Pancreas (tissue), 10 donors: ENCODE results near the gene UCP3. TPM values are rescaled to one million over a fixed set of nuclear protein-coding genes. Genes with fewer than 3 reads are reported as not detected.

Source experiments
- ATAC-seq, 4 donors: fragments of 200-7000 bp; cut with Tn5 transposase; one replicate each; pipeline versions ENCODE4 v1.8.0 to v1.9.1; 2020; ENCODE audit warnings: mild to moderate bottlenecking in 4 of 4, moderate library complexity in 4 of 4
- DNase-seq, 6 donors: peaks; one replicate each; pipeline ENCODE4 v3.0.0-alpha.2; 2020
- FAIRE-seq: peaks from 2 replicates; lab custom pipeline; 2012; peaks lifted over from hg19 to GRCh38; lab: Jason Lieb, UNC
- H3K27ac ChIP-seq, 4 donors: fragments of 200-600 bp; sonication (generic); 1 replicate in 3 of 4; 2 replicates in 1 of 4; pipeline versions ENCODE4 v1.5.0 to v1.8.0; 2020
- H3K27me3 ChIP-seq, 4 donors: fragments of 200-600 bp; one replicate each; pipeline ENCODE4 v1.8.0; 2021
- H3K36me3 ChIP-seq, 3 donors: fragments of 200-600 bp; sonication (generic) in 1 of 3; one replicate each; pipeline versions ENCODE4 v1.5.0 to v1.8.0; 2020 to 2021
- H3K4me1 ChIP-seq, 3 donors: fragments of 200-600 bp; one replicate each; pipeline ENCODE4 v1.8.0; 2021
- H3K4me3 ChIP-seq, 4 donors: fragments of 200-600 bp; sonication (generic) in 2 of 4; one replicate each; pipeline versions ENCODE4 v1.5.0 to v1.8.0; 2020 to 2021
- H3K9me3 ChIP-seq, 4 donors: fragments of 200-600 bp; one replicate each; pipeline ENCODE4 v1.8.0; 2021
- WGBS, 2 donors: extraction: QIAGEN DNeasy Blood & Tissue Kit; methylation state at CpG; one replicate each; pipeline ENCODE4 v1.1.7; 2013; 5-methylcytosine and 5-hydroxymethylcytosine counted together
- intact Hi-C, 3 donors: fragments of 100-400 bp; cut with DNase I; formaldehyde crosslinking; loops; one replicate each; pipeline versions ENCODE4 v1.11.1 to v1.14.2; 2022
- polyA plus RNA-seq, 2 donors: library from polyadenylated mRNA; stranded (reverse); fragments of 200-250 nt; gene quantifications; one replicate each; pipeline ENCODE4 v1.2.3, GENCODE V29; 2013
- total RNA-seq, 6 donors: library from RNA; stranded (reverse); fragmentation: NEBNext Ultra II Directional in 4 of 6; extraction: Animal tissue kit (Norgen Biotek cat#: 25700) in 4 of 6; gene quantifications; one replicate each; pipeline versions ENCODE4 v1.2.1 to v1.2.4, GENCODE V29; 2021 to 2023
- TF ChIP-seq, protein P1 (sequence below), 4 donors: fragments of 200-600 bp; sonication (generic) in 3 of 4; IDR thresholded peaks; one replicate each; pipeline versions ENCODE4 v1.5.0 to v1.8.0; 2021; ENCODE audit warnings: antibody characterized with exemption in 4 of 4
- donor health status: healthy with polysubstance abuse.
- donor health status: DM: no; HTN: no; CAD: no; lungs with moderate emphysema.
- donor health status: DM: no; HTN: no; CAD: no.
- donor health status: control.
- donor health status: control.
- donor health status: Bipolar disorder and iron deficiency.
- donor health status: DM: yes; HTN: yes; CAD: no.
- donor health status: DM: no; HTN: no; CAD: no.
- donor health status: DM: no; HTN: no; CAD: no.
- donor health status: DM: yes; HTN: yes; CAD: no.

UCP3 gene
- total and polyA plus RNA-seq, 8 donors: 0.32 to 2.0 (median 0.87) TPM

DNA sequence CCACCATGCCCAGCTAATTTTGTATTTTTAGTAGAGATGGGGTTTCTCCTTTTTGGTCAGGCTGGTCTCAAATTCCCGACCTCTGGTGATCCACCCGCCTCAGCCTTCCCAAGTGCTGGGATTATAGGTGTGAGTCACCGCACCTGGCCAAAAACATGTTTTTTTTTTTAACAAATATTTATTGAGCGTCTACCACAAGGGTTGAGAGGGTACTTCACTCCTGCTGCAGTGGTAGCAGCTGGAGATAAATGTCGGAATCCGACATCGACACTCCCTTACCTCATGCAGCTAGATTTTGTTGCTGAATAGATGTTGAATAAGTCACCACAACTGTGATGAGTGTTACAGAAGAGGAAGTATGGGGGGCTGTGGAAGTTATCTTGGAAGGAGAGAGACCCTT lies 57.1 kb downstream of the UCP3 start:
- H3K36me3 ChIP-seq: no peaks in the 10 kb centered on the region
- DNase-seq: no peak
- no peaks in the 10 kb centered on the region for H3K9me3 ChIP-seq
- no peak for FAIRE-seq
- no peak overlapping the region for H3K4me3 ChIP-seq
- TF ChIP-seq, protein P1, sequence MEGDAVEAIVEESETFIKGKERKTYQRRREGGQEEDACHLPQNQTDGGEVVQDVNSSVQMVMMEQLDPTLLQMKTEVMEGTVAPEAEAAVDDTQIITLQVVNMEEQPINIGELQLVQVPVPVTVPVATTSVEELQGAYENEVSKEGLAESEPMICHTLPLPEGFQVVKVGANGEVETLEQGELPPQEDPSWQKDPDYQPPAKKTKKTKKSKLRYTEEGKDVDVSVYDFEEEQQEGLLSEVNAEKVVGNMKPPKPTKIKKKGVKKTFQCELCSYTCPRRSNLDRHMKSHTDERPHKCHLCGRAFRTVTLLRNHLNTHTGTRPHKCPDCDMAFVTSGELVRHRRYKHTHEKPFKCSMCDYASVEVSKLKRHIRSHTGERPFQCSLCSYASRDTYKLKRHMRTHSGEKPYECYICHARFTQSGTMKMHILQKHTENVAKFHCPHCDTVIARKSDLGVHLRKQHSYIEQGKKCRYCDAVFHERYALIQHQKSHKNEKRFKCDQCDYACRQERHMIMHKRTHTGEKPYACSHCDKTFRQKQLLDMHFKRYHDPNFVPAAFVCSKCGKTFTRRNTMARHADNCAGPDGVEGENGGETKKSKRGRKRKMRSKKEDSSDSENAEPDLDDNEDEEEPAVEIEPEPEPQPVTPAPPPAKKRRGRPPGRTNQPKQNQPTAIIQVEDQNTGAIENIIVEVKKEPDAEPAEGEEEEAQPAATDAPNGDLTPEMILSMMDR (IDR thresholded peaks at IDR 0.05): no peak
- H3K27ac ChIP-seq: peak overlapping the region in 1 of 4 donors; percentile 8
- no peak for ATAC-seq
- intact Hi-C loops: no loop called here
- WGBS, 2 donors: 75 to 83% methylated on average over 7 of the region's 7 CpGs
- H3K27me3 ChIP-seq: no peaks in the 10 kb centered on the region
- no peaks in the 10 kb centered on the region for H3K4me1 ChIP-seq

DNA sequence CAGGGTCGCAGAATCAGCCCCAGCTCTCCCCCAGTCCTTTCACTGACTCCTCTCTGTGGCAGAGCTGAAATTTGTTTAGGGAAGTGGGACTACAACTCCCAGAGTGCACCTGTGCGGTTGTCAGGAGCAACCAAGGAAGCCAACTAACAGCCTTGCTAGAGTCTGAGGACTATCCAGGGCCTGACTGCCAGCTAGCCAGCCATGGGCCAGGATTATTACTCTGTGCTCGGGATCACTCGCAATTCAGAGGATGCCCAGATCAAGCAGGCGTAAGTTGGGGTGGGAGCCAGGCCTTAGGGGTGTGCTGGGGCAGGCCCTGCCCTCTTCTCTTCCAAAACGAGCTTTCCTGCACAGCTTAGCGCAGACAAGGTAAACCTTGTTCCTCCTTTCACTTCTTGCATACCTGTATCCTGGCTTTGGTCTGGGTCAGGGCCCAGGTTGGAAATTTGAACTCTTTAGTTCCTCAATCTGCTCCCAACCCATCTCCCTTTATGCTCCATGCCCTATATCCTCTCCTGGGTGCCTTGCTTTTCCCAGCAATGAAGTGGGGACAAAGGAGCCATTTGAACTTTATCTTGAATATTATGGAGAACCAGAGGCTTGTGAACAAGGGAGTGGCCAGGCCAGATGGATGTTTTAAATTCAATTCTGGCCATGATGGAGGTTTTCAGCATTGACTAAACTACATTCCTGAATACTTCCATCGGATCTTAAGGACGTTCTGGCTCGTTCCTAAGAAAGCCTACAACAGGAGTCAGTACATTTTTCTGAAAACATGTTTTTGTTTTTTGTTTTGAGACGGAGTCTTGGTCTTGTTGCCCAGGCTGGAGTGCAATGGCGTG lies 57.8 kb downstream of the UCP3 start, which contains the start of gene DNAJB13:
DNAJB13 (plus strand) TSS at position 158 of the 842 bp plus-strand sequence; CDS start at position 202, 44 bp downstream.
- WGBS, 2 donors: 78 to 85% methylated on average over 12 of the region's 12 CpGs
- ATAC-seq: peak; percentile 53 to 85 (median 80)
- peak in 2 of 6 donors; percentile 17 to 36 for DNase-seq
- TF ChIP-seq, protein P1 (IDR thresholded peaks at IDR 0.05): no peak
- no peak within 1 kb of the TSS for H3K4me3 ChIP-seq
- H3K27me3 ChIP-seq: no peaks in the 10 kb centered on the region
- intact Hi-C loops: no loop called here
- H3K4me1 ChIP-seq: no peaks in the 10 kb centered on the region
- no peak for FAIRE-seq
- no peaks in the 10 kb centered on the region for H3K9me3 ChIP-seq
- peak within 1 kb of the TSS in 1 of 4 donors; percentile 8 for H3K27ac ChIP-seq
- no peaks in the 10 kb centered on the region for H3K36me3 ChIP-seq

Other genes starting within 250 kb of the UCP3 start
- gene RAB6A, start 248.0 kb downstream of the UCP3 start, total RNA-seq: 10 to 100 TPM; 44.4 to 80.5 (median 57.9) TPM
- gene RAB6A, start 248.0 kb downstream of the UCP3 start, polyA plus RNA-seq: 10 to 100 TPM; 19.2 to 29.7 TPM
- gene MRPL48, start 221.2 kb downstream of the UCP3 start, total RNA-seq: 10 to 100 TPM; 11.8 to 19.4 (median 17.1) TPM
- 10 to 100 TPM; 19.4 to 22.5 TPM for gene MRPL48, start 221.2 kb downstream of the UCP3 start, polyA plus RNA-seq
- gene COA4, start 132.2 kb downstream of the UCP3 start, total RNA-seq: 10 to 100 TPM; 19.0 to 37.7 (median 28.6) TPM
- gene COA4, start 132.2 kb downstream of the UCP3 start, polyA plus RNA-seq: 10 to 100 TPM; 43.5 to 47.8 TPM
- 10 to 100 TPM in 5 of 6 donors, 1 to 10 TPM in 1; 9.8 to 15.9 (median 11.4) TPM for gene PAAF1, start 132.1 kb downstream of the UCP3 start, total RNA-seq
- 10 to 100 TPM in 1 of 2 donors, 1 to 10 TPM in 1; 8.0 to 15.0 TPM for gene PAAF1, start 132.1 kb downstream of the UCP3 start, polyA plus RNA-seq
- 1 to 10 TPM in 1 of 6 donors, under 1 TPM in 5; 0.22 to 1.8 (median 0.41) TPM for gene DNAJB13, start 58.1 kb downstream of the UCP3 start, total RNA-seq
- gene DNAJB13, start 58.1 kb downstream of the UCP3 start, polyA plus RNA-seq: 1 to 10 TPM in 1 of 2 donors, under 1 TPM in 1; 0.99 to 2.1 TPM
- gene UCP2, start 26.2 kb downstream of the UCP3 start, total RNA-seq: 10 to 100 TPM in 4 of 6 donors, 1 to 10 TPM in 2; 4.6 to 19.4 (median 12.7) TPM
- gene UCP2, start 26.2 kb downstream of the UCP3 start, polyA plus RNA-seq: 10 to 100 TPM in 1 of 2 donors, 1 to 10 TPM in 1; 10.0 to 16.1 TPM
- 10 to 100 TPM in 1 of 6 donors, 1 to 10 TPM in 5; 7.0 to 14.8 (median 8.6) TPM for gene C2CD3, start 161.9 kb upstream of the UCP3 start, total RNA-seq
- gene C2CD3, start 161.9 kb upstream of the UCP3 start, polyA plus RNA-seq: 10 to 100 TPM in 1 of 2 donors, 1 to 10 TPM in 1; 8.2 to 11.6 TPM
- 10 to 100 TPM in 5 of 6 donors, 1 to 10 TPM in 1; 9.6 to 18.7 (median 13.6) TPM for gene PPME1, start 162.2 kb upstream of the UCP3 start, total RNA-seq
- gene PPME1, start 162.2 kb upstream of the UCP3 start, polyA plus RNA-seq: 10 to 100 TPM; 11.7 to 20.6 TPM